Ovary (tissue), 9 donors: Measurements from ENCODE around the gene BIN1. TPM values are rescaled to one million over a fixed set of nuclear protein-coding genes. Genes with fewer than 3 reads are reported as not detected.

Experiments used
- DNase-seq, 5 donors: peaks; one replicate each; pipeline ENCODE4 v3.0.0-alpha.2; 2019 to 2020
- H3K27ac ChIP-seq, 2 donors: fragments of 200-600 bp; one replicate each; pipeline versions ENCODE4 v1.5.1 to v1.8.0; 2019 to 2022
- H3K27me3 ChIP-seq: fragments of 200-600 bp; one replicate; pipeline ENCODE4 v1.8.0; 2022
- H3K36me3 ChIP-seq: fragments of 200-600 bp; sonication (generic); one replicate; pipeline ENCODE4 v1.5.1; 2019
- H3K4me1 ChIP-seq: one replicate; pipeline ENCODE4 v1.8.1; 2013; ENCODE audit warnings: mild to moderate bottlenecking, moderate library complexity; ENCODE audit not compliant: insufficient read depth
- H3K4me3 ChIP-seq: fragments of 200-600 bp; sonication (generic); one replicate; pipeline ENCODE4 v1.5.1; 2017
- H3K9me3 ChIP-seq, 2 donors: fragments of 200-600 bp in 1 of 2; sonication (generic) in 1 of 2; one replicate each; pipeline versions ENCODE4 v1.5.1 to v1.8.1; 2013 to 2019; ENCODE audit warnings: mild to moderate bottlenecking in 1 of 2, moderate library complexity in 1 of 2
- EP300 ChIP-seq: sonication (generic); formaldehyde crosslinking; IDR thresholded peaks from one replicate; pipeline ENCODE4 v1.6.1; 2017; ENCODE audit warnings: antibody characterized with exemption
- POLR2A ChIP-seq: fragments of 450-650 bp; IDR thresholded peaks from one replicate; pipeline ENCODE4 v1.6.1; 2017; ENCODE audit warnings: antibody characterized with exemption, mild to moderate bottlenecking, moderate library complexity
- WGBS, 3 donors: extraction: QIAGEN DNeasy Blood & Tissue Kit in 1 of 3; methylation state at CpG; one replicate each; pipeline versions ENCODE4 v1.1.5 to v1.1.7; 2013 to 2017; 5-methylcytosine and 5-hydroxymethylcytosine counted together
- intact Hi-C, 4 donors: fragments of 100-400 bp; cut with DNase I; formaldehyde crosslinking; loops; one replicate each; pipeline versions ENCODE4 v1.11.0 to v1.15.1; 2022 to 2023
- polyA plus RNA-seq, 2 donors: library from polyadenylated mRNA; stranded (reverse); fragments of 200-250 nt in 1 of 2; fragments of 350-450 nt in 1 of 2; fragmentation: Illumina TruSeq in 1 of 2; extraction: RNeasy Lipid Tissue Mini Kit (QIAGEN cat#74804) in 1 of 2; gene quantifications; one replicate each; pipeline ENCODE4 v1.2.3, GENCODE V29; 2013 to 2014
- total RNA-seq, 7 donors: library from RNA; depleted of rRNA in 2 of 7; stranded (reverse); fragments of >200 nt in 2 of 7; fragmentation: NEBNext Ultra II Directional in 3 of 7; extraction: Animal tissue kit (Norgen Biotek cat#: 25700) in 3 of 7; gene quantifications; one replicate each; pipeline versions ENCODE4 v1.1.0 to v1.2.4, GENCODE V29; 2016 to 2023
- TF ChIP-seq, protein P1 (sequence below), 3 donors: fragments of 450-650 bp in 2 of 3; fragments of 200-600 bp in 1 of 3; IDR thresholded peaks; one replicate each; pipeline versions ENCODE4 v1.5.1 to v1.8.0; 2016 to 2022; ENCODE audit warnings: antibody characterized with exemption in 3 of 3, mild to moderate bottlenecking in 1 of 3
- donor health status: DM: no; HTN: no; CAD: no; lungs with moderate emphysema.
- donor health status: DM: no; HTN: no; CAD: no.
- donor health status: Bipolar disorder and iron deficiency.
- donor health status: DM: yes; HTN: yes; CAD: no.
- donor health status: DM: no; HTN: no; CAD: no.
- donor health status: DM: yes; HTN: yes; CAD: no.

Gene BIN1
- total and polyA plus RNA-seq, 9 donors = 16.7 to 77.3 (median 54.0) TPM

DNA sequence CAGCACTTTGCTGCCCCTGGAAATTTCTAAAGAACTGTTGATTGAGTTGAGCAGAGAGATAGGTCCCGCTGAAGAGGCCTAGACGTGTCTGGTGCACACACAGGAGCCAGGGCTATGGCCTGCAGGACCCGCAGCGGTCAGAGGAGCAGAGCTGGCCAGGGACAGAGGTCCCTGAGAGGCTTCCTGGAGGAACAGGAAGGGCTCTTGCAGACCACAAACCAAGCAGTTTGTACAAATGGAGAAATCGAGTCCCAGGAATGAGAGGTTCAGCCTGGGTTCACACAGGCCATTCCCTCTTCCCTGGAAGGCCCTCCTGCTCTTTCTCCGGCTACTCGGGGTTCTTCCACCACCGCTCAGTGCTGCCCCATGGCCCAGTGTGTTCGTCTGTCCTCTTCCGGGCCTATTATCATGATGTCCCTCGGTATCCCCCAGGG is 1.2 kb upstream of the BIN1 start:
- no peak for TF ChIP-seq POLR2A
- TF ChIP-seq, protein P1, sequence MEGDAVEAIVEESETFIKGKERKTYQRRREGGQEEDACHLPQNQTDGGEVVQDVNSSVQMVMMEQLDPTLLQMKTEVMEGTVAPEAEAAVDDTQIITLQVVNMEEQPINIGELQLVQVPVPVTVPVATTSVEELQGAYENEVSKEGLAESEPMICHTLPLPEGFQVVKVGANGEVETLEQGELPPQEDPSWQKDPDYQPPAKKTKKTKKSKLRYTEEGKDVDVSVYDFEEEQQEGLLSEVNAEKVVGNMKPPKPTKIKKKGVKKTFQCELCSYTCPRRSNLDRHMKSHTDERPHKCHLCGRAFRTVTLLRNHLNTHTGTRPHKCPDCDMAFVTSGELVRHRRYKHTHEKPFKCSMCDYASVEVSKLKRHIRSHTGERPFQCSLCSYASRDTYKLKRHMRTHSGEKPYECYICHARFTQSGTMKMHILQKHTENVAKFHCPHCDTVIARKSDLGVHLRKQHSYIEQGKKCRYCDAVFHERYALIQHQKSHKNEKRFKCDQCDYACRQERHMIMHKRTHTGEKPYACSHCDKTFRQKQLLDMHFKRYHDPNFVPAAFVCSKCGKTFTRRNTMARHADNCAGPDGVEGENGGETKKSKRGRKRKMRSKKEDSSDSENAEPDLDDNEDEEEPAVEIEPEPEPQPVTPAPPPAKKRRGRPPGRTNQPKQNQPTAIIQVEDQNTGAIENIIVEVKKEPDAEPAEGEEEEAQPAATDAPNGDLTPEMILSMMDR (IDR thresholded peaks at IDR 0.05) = no peak
- TF ChIP-seq EP300 = no peak
- intact Hi-C loops = loop anchor here in 1 of 4 donors (5.0 kb wide), 1 partner anchor 41 kb away; no protein-coding TSS in a partner anchor
- Histone ChIP-seq H3K36me3 (no peaks in the 10 kb centered on the region), H3K4me1 (peaks cover 8% of the 10 kb centered on the region), H3K9me3 (no peaks in the 10 kb centered on the region), H3K27ac (peak overlapping the region in 1 of 2 donors; percentile 84), H3K27me3 (no peaks in the 10 kb centered on the region), H3K4me3 (no peak overlapping the region)
- 86 to 90% (median 88%) methylated on average over 11 of the region's 11 CpGs for WGBS, 3 donors
- peak in 2 of 5 donors; percentile 25 to 35 for DNase-seq

DNA sequence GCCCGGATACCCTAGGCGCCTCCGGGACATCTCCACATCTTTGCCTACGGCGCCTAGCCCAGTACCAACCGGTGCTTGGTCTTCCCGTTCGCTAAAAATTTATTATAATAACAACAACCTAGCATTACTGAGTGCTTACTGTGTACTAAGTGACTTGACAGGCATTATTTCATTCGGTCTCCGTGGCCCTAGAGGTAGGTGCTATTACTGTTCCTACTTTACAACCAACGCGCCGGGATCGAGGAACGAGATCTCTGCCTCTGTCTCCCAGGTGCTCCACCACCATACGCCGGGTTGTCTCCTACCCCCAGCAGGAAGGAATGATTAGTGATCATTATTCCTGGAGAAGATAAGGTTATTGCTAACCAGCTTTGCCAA is 657 bp upstream of the BIN1 start:
- Histone ChIP-seq H3K4me1 (peaks cover 8% of the 10 kb centered on the region), H3K27me3 (no peaks in the 10 kb centered on the region), H3K4me3 (peak overlapping the region; percentile 51), H3K9me3 (no peaks in the 10 kb centered on the region), H3K27ac (peak overlapping the region; percentile 81 to 84), H3K36me3 (no peaks in the 10 kb centered on the region)
- intact Hi-C loops = loop anchor here in 1 of 4 donors (5.0 kb wide), 1 partner anchor 40 kb away; no protein-coding TSS in a partner anchor
- 4 to 12% (median 5%) methylated on average over 17 of the region's 17 CpGs for WGBS, 3 donors
- TF ChIP-seq POLR2A = no peak
- TF ChIP-seq, protein P1 (IDR thresholded peaks at IDR 0.05) = no peak
- no peak for TF ChIP-seq EP300
- peak in 1 of 5 donors; percentile 35 for DNase-seq

DNA sequence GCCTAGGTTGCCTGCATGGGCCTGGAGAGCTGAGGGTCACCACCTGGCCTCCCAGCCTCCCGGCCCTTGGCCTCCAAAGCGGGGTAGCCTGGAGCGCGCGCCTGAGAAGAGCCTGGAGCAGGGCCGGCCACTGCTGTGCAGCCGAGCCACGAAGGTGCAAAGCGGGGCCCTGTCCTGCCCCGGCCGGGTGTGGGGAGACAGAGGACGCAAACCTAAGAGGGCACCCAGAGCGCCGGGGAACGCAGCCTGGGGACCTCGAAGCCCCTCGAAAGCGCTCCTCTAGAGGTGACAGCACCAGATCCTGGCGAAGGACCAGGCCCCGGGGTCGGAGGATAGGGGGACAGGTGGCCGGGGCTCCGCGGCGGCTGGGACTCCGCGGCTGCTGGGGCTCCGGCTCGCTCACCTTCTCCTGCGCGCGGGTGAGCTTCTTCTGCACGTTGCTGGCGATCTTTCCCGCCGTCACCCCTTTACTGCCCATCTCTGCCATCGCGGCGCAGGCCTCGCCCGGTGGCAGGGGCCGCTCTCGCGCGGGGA is 430 bp downstream of the BIN1 start:
- H3K27me3 ChIP-seq = no peaks in the 10 kb centered on the region
- H3K9me3 ChIP-seq = no peaks in the 10 kb centered on the region
- DNase-seq = peak in 4 of 5 donors; percentile 38 to 66 (median 64)
- peak overlapping the region; percentile 81 to 84 for H3K27ac ChIP-seq
- H3K4me1 ChIP-seq = peaks cover 8% of the 10 kb centered on the region
- 0 to 1% (median 0%) methylated on average over 40 to 45 of the region's 45 CpGs for WGBS, 3 donors
- H3K36me3 ChIP-seq = no peaks in the 10 kb centered on the region
- TF ChIP-seq, protein P1 (IDR thresholded peaks at IDR 0.05) = no peak
- TF ChIP-seq EP300 (no peak), POLR2A (no peak)
- intact Hi-C loops = loop anchor here in 1 of 4 donors (5.0 kb wide), 1 partner anchor 39 kb away; no protein-coding TSS in a partner anchor
- peak overlapping the region; percentile 51 for H3K4me3 ChIP-seq

DNA sequence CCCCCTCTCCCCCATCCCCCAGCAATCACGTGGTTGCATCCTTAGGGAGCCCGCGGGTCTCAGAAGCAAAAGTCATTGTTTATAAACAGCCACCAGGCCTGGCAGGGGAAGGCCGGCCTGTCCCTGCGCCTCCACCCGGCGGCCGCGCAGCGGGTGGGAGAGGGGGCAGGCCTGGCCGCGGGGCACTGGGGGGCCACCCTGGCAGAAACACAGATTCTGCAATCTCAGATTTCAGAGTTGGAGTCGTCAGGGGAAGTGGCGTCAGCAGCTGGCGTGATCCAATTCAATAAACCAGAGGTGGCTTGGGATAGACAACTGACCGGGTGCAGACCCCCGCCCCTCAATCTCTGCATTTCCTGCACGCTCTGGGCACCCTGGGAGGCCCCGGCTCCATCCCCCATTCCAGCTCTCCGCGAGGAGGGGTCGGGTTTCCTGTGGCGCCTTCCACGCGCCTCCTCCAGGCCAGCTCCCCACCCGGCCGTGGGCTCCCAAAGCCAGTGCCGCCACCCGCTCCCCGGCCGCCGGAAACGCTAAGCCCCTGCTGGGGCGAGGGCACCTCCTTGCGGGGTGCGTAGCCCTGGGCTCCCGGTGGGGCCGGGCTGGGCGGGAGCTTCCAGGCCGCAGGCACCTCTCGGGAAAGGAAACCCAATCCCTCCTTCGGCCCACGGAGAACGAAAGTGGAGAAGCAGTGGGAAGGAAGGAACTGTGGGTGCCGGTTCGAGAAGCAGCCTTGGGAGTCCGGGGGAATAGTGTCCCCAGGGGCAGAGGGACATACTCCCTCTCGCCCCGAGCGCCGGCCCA is 1.1 kb downstream of the BIN1 start:
- H3K27me3 ChIP-seq = no peaks in the 10 kb centered on the region
- H3K4me3 ChIP-seq = peak overlapping the region; percentile 51
- no peaks in the 10 kb centered on the region for H3K36me3 ChIP-seq
- no peak for TF ChIP-seq POLR2A
- TF ChIP-seq, protein P1 (IDR thresholded peaks at IDR 0.05) = peak in 2 of 3 donors; percentile 7 to 11
- H3K9me3 ChIP-seq = no peaks in the 10 kb centered on the region
- WGBS, 3 donors = 0 to 1% (median 1%) methylated on average over 45 to 51 of the region's 51 CpGs
- peaks cover 8% of the 10 kb centered on the region for H3K4me1 ChIP-seq
- peak; percentile 54 to 70 (median 65) for DNase-seq
- intact Hi-C loops = loop anchor here in 1 of 4 donors (5.0 kb wide), 1 partner anchor 39 kb away; no protein-coding TSS in a partner anchor
- H3K27ac ChIP-seq = peak overlapping the region; percentile 81 to 84
